GM23338 (cell line): Measurements from ENCODE around the gene ISL1. TPM values are rescaled to one million over a fixed set of nuclear protein-coding genes. Genes with fewer than 3 reads are reported as not detected.

Experiments used
- ATAC-seq: fragments of 200-7000 bp; cut with Tn5 transposase; 3 replicates; pipeline ENCODE4 v1.9.1; 2020
- DNase-seq: peaks from one replicate; pipeline ENCODE4 v3.0.0-alpha.2; 2015; ENCODE audit warnings: low spot score
- H2AFZ ChIP-seq: fragments of 200-600 bp; sonication (generic); 2 replicates; pipeline ENCODE4 v1.8.0; 2016; ENCODE audit warnings: antibody characterized with exemption, mild to moderate bottlenecking, moderate library complexity
- H3F3A ChIP-seq: fragments of 200-600 bp; sonication (generic); replicated peaks from 2 replicates; pipeline ENCODE4 v1.8.0; 2017; ENCODE audit warnings: antibody characterized with exemption, mixed run types, low read depth
- H3K27ac ChIP-seq: fragments of 200-600 bp; sonication (generic); 2 replicates; pipeline ENCODE4 v1.6.1; 2016; ENCODE audit warnings: low read depth
- H3K27me3 ChIP-seq: fragments of 200-600 bp; sonication (generic); 2 replicates; pipeline ENCODE4 v1.8.0; 2016; ENCODE audit warnings: mild to moderate bottlenecking, mixed run types, moderate library complexity; ENCODE audit not compliant: insufficient read depth
- H3K36me3 ChIP-seq: fragments of 200-600 bp; sonication (generic); 2 replicates; pipeline ENCODE4 v1.8.0; 2016; ENCODE audit warnings: mild to moderate bottlenecking; ENCODE audit not compliant: insufficient read depth
- H3K4me1 ChIP-seq: fragments of 200-600 bp; sonication (generic); 2 replicates; pipeline ENCODE4 v1.8.0; 2016; ENCODE audit warnings: mild to moderate bottlenecking, moderate library complexity; ENCODE audit not compliant: insufficient read depth
- H3K4me2 ChIP-seq: fragments of 200-600 bp; sonication (generic); 2 replicates; pipeline ENCODE4 v1.7.1; 2017; ENCODE audit warnings: mixed run types
- H3K4me3 ChIP-seq: fragments of 200-600 bp; sonication (generic); 2 replicates; pipeline ENCODE4 v1.6.1; 2016; ENCODE audit warnings: mixed run types
- H3K79me2 ChIP-seq: fragments of 200-600 bp; sonication (generic); replicated peaks from 2 replicates; pipeline ENCODE4 v1.8.0; 2017; ENCODE audit warnings: mild to moderate bottlenecking; ENCODE audit not compliant: insufficient read depth
- H3K9me2 ChIP-seq: fragments of 200-600 bp; sonication (generic); 2 replicates; pipeline ENCODE4 v1.8.0; 2017; ENCODE audit not compliant: insufficient read depth
- H4K20me1 ChIP-seq: fragments of 200-600 bp; sonication (generic); replicated peaks from 2 replicates; pipeline ENCODE4 v1.8.0; 2017; ENCODE audit warnings: mild to moderate bottlenecking; ENCODE audit not compliant: insufficient read depth
- H3K27ac Mint-ChIP-seq: 2 replicates; pipeline ENCODE4 v1.8.0; 2020; ENCODE audit warnings: inconsistent platforms, mild to moderate bottlenecking, moderate library complexity, mixed read lengths
- H3K27me3 Mint-ChIP-seq: 3 replicates; pipeline ENCODE4 v1.8.0; 2022; ENCODE audit warnings: low read depth, mild to moderate bottlenecking, moderate library complexity, mixed read lengths, inconsistent platforms; ENCODE audit not compliant: insufficient read depth, poor library complexity
- H3K36me3 Mint-ChIP-seq: 3 replicates; pipeline ENCODE4 v1.8.0; 2021; ENCODE audit warnings: low read depth, mild to moderate bottlenecking, inconsistent platforms, moderate library complexity, mixed read lengths
- H3K4me1 Mint-ChIP-seq: 3 replicates; pipeline ENCODE4 v1.8.0; 2020; ENCODE audit warnings: mild to moderate bottlenecking, inconsistent platforms, mixed read lengths
- H3K4me3 Mint-ChIP-seq: 3 replicates; pipeline ENCODE4 v1.8.0; 2021; ENCODE audit warnings: moderate library complexity, mild to moderate bottlenecking, inconsistent platforms, mixed read lengths
- H3K9me3 Mint-ChIP-seq: 3 replicates; pipeline ENCODE4 v1.8.0; 2020; ENCODE audit warnings: moderate library complexity, mild to moderate bottlenecking, inconsistent platforms, mixed read lengths
- CREB1 ChIP-seq: fragments of 250-450 bp; sonication (Bioruptor Pico); IDR thresholded peaks from 2 replicates; pipeline ENCODE4 v1.5.0; 2020; ENCODE audit warnings: low read depth, mild to moderate bottlenecking, moderate library complexity
- EZH2 ChIP-seq: fragments of 200-600 bp; sonication (generic); IDR thresholded peaks from one replicate; pipeline ENCODE4 v1.8.0; 2017; ENCODE audit warnings: antibody characterized with exemption, mild to moderate bottlenecking, low read depth; ENCODE audit not compliant: unreplicated experiment
- EZH2phosphoT487 ChIP-seq: fragments of 200-600 bp; sonication (generic); IDR thresholded peaks from one replicate; pipeline ENCODE4 v1.8.1; 2018; ENCODE audit warnings: antibody characterized with exemption; ENCODE audit not compliant: unreplicated experiment
- JUNB ChIP-seq: IDR thresholded peaks from one replicate; pipeline ENCODE4 v1.6.1; 2016; ENCODE audit warnings: antibody characterized with exemption; ENCODE audit not compliant: unreplicated experiment
- ZNF331 ChIP-seq: fragments of 250-450 bp; sonication (Bioruptor Pico); IDR thresholded peaks from 2 replicates; pipeline ENCODE4 v1.5.0; 2020; ENCODE audit warnings: low read depth, mild to moderate bottlenecking, moderate library complexity
- polyA plus RNA-seq: library from polyadenylated mRNA; unstranded; fragments of >200 nt; fragmentation: Nextera tagmentation; extraction: Ambion mirVana; gene quantifications from 2 replicates; pipeline ENCODE4 v1.2.1, GENCODE V29; 2016
- total RNA-seq: library from RNA; depleted of rRNA; stranded (reverse); fragments of >200 nt; shearing (Covaris generic); gene quantifications from 2 replicates; pipeline ENCODE4 v1.2.3, GENCODE V29; 2014
- TF ChIP-seq, protein P1 (sequence below): IDR thresholded peaks from one replicate; pipeline ENCODE4 v1.6.1; 2018; ENCODE audit warnings: antibody characterized with exemption; ENCODE audit not compliant: unreplicated experiment
- TF ChIP-seq, protein P2 (sequence below): IDR thresholded peaks from 2 replicates; pipeline ENCODE4 v1.6.1; 2016; ENCODE audit warnings: antibody characterized with exemption

ISL1 gene
- total and polyA plus RNA-seq, 2 experiments from 2014 or later, result 0.38 to 0.55 TPM

DNA sequence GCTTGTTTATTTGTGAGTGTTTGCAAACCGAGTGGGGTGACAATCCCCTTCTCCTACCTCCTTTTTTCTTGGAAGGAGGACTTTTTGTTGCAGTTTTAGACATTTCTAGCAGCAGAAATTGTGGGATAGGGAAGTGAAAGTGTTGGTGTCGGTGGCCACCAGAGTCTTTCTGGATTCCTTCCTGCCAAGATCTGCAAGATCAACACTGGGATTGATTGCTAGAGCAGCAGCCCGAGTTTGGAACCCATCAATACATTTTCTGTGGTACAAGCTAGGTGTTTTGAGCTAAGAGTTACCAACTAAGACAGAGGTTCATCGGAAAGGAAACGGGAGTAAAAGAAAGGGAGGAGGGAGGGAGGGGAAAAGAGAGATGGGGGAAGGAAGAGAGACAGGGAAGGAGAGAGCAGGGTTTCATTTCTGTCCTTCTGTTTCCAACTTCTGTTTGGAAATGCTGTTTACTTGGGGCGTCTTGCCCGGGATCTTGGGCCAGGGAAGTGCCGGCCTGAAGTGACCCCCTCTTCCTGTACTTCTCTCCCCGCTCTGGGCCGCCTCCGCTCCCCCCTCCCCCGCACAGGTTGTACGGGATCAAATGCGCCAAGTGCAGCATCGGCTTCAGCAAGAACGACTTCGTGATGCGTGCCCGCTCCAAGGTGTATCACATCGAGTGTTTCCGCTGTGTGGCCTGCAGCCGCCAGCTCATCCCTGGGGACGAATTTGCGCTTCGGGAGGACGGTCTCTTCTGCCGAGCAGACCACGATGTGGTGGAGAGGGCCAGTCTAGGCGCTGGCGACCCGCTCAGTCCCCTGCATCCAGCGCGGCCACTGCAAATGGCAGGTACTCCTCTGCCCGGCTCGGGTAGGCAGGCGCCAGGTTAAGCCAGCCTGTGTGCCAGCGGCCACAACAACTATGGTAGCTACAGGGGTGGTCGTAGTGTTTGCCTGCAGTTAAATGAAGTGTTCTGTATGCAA is 4.0 kb downstream of the ISL1 start:
- Mint-ChIP-seq H3K4me3 (peak overlapping the region; percentile 76), H3K4me1 (peaks cover 74% of the 10 kb centered on the region), H3K27me3 (peaks cover 99% of the 10 kb centered on the region), H3K9me3 (peaks cover 5% of the 10 kb centered on the region; the same call in 2 of the 3 replicates), H3K27ac (no peak overlapping the region), H3K36me3 (no peaks in the 10 kb centered on the region)
- TF ChIP-seq, protein P1, sequence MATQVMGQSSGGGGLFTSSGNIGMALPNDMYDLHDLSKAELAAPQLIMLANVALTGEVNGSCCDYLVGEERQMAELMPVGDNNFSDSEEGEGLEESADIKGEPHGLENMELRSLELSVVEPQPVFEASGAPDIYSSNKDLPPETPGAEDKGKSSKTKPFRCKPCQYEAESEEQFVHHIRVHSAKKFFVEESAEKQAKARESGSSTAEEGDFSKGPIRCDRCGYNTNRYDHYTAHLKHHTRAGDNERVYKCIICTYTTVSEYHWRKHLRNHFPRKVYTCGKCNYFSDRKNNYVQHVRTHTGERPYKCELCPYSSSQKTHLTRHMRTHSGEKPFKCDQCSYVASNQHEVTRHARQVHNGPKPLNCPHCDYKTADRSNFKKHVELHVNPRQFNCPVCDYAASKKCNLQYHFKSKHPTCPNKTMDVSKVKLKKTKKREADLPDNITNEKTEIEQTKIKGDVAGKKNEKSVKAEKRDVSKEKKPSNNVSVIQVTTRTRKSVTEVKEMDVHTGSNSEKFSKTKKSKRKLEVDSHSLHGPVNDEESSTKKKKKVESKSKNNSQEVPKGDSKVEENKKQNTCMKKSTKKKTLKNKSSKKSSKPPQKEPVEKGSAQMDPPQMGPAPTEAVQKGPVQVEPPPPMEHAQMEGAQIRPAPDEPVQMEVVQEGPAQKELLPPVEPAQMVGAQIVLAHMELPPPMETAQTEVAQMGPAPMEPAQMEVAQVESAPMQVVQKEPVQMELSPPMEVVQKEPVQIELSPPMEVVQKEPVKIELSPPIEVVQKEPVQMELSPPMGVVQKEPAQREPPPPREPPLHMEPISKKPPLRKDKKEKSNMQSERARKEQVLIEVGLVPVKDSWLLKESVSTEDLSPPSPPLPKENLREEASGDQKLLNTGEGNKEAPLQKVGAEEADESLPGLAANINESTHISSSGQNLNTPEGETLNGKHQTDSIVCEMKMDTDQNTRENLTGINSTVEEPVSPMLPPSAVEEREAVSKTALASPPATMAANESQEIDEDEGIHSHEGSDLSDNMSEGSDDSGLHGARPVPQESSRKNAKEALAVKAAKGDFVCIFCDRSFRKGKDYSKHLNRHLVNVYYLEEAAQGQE, result no peak
- TF ChIP-seq EZH2, result peak; percentile 70
- TF ChIP-seq, protein P2, sequence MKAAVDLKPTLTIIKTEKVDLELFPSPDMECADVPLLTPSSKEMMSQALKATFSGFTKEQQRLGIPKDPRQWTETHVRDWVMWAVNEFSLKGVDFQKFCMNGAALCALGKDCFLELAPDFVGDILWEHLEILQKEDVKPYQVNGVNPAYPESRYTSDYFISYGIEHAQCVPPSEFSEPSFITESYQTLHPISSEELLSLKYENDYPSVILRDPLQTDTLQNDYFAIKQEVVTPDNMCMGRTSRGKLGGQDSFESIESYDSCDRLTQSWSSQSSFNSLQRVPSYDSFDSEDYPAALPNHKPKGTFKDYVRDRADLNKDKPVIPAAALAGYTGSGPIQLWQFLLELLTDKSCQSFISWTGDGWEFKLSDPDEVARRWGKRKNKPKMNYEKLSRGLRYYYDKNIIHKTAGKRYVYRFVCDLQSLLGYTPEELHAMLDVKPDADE, result peak; percentile 36; the same call in 1 of the 2 replicates
- no peak for TF ChIP-seq ZNF331 (CRISPR knock-in tag)
- TF ChIP-seq EZH2phosphoT487, result peak; percentile 41
- Histone ChIP-seq H3K36me3 (no peaks in the 10 kb centered on the region), H3K4me3 (peak overlapping the region; percentile 66), H3K27ac (no peak overlapping the region), H3K79me2 (no peaks in the 10 kb centered on the region), H3K4me2 (peak overlapping the region; percentile 87), H3K27me3 (peaks cover 96% of the 10 kb centered on the region), H2AFZ (peak overlapping the region; percentile 87), H3F3A (peaks cover 24% of the 10 kb centered on the region), H4K20me1 (no peaks in the 10 kb centered on the region), H3K4me1 (peaks cover 73% of the 10 kb centered on the region), H3K9me2 (no peaks in the 10 kb centered on the region)
- ATAC-seq (peak; percentile 2), DNase-seq (peak; percentile 73)

DNA sequence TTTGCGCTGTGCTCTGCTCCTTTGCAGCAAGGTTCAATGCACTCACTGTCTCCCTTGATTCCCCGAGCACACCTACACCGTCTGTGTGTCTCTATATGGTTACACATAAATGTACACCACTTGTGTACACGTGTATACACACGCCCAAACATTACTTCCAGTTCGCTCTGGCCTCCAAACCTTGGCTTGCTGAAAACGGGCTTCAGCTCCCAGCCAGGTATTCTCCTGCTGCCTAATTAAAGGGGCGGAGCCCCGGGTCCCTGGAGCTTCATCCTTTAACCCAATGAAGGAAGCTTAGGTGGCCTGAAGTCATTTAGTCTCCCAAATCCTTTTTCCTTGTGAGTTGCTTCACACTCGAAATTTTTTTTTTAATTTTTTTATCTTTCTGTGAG is 4.6 kb downstream of the ISL1 start:
- no peak for TF ChIP-seq JUNB
- TF ChIP-seq EZH2, result peak; percentile 31
- no peak for TF ChIP-seq CREB1
- Mint-ChIP-seq H3K4me1 (peaks cover 76% of the 10 kb centered on the region), H3K27me3 (peaks cover 99% of the 10 kb centered on the region), H3K27ac (no peak overlapping the region), H3K9me3 (peaks cover 5% of the 10 kb centered on the region; the same call in 2 of the 3 replicates), H3K36me3 (no peaks in the 10 kb centered on the region), H3K4me3 (peak overlapping the region; percentile 76)
- Histone ChIP-seq H3K4me1 (peaks cover 77% of the 10 kb centered on the region), H4K20me1 (no peaks in the 10 kb centered on the region), H3K4me3 (peak overlapping the region; percentile 66), H3K27me3 (peaks cover 96% of the 10 kb centered on the region), H2AFZ (peak overlapping the region; percentile 87), H3K27ac (no peak overlapping the region), H3K79me2 (no peaks in the 10 kb centered on the region), H3F3A (peaks cover 18% of the 10 kb centered on the region), H3K4me2 (peak overlapping the region; percentile 87), H3K9me2 (no peaks in the 10 kb centered on the region), H3K36me3 (no peaks in the 10 kb centered on the region)
- peak; percentile 5; the same call in 1 of the 3 replicates for ATAC-seq
- DNase-seq, result peak; percentile 61
